ENCODE data around the gene SRPK1. TPM values are rescaled to one million over a fixed set of nuclear protein-coding genes. Genes with fewer than 3 reads are reported as not detected.
A peak's percentile ranks its signal among the peaks of the same experiment; 100 is the strongest.

SRPK1 gene
- total RNA-seq, 1 donor = 61.7 TPM

DNA sequence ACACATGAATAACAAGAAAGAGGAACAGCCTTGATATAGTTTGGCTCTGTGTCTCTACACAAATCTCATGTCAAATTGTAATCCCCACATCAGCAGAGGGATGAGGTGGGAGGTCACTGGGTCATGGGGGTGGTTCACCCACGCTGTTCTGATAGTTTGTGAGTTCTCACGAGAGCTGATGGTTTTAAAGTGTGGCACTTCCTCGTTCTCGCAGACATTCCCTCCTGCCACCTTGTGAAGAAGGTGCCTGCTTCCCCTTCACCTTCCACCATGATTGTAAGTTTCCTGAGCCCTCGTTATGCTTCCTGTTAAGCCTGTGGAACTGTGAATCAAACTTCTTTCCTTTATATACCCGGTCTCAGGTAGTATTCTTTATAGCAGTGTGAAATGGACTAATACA lies 13.1 kb downstream of the SRPK1 start:
- TF ChIP-seq, protein P1, sequence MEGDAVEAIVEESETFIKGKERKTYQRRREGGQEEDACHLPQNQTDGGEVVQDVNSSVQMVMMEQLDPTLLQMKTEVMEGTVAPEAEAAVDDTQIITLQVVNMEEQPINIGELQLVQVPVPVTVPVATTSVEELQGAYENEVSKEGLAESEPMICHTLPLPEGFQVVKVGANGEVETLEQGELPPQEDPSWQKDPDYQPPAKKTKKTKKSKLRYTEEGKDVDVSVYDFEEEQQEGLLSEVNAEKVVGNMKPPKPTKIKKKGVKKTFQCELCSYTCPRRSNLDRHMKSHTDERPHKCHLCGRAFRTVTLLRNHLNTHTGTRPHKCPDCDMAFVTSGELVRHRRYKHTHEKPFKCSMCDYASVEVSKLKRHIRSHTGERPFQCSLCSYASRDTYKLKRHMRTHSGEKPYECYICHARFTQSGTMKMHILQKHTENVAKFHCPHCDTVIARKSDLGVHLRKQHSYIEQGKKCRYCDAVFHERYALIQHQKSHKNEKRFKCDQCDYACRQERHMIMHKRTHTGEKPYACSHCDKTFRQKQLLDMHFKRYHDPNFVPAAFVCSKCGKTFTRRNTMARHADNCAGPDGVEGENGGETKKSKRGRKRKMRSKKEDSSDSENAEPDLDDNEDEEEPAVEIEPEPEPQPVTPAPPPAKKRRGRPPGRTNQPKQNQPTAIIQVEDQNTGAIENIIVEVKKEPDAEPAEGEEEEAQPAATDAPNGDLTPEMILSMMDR (IDR thresholded peaks at IDR 0.05; ENCODE audit: insufficient read depth, low read depth, low read length) = no peak
- no peak for DNase-seq (ENCODE audit: low read depth)
- H3K4me3 ChIP-seq (ENCODE audit: low read depth, low read length) = no peak overlapping the region

DNA sequence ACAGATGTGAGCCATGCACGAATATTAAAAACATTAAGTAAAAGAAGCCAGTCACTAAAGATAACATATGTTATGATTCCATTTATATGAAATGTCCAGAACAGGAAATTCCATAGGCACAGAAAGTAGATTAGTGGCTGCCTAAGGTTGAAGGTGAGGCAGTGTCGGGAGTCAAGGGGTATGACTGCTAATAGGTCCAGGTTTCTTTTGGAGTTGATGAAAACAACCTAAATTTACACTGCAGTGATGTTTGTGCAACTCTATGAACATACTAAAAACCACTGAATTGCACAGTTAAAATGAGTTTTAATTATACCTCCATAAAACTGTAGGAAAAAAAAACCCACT lies 14.4 kb downstream of the SRPK1 start:
- TF ChIP-seq, protein P1 (IDR thresholded peaks at IDR 0.05; ENCODE audit: insufficient read depth, low read depth, low read length) = no peak
- peak; percentile 69 for DNase-seq (ENCODE audit: low read depth)
- H3K4me3 ChIP-seq (ENCODE audit: low read depth, low read length) = no peak overlapping the region

DNA sequence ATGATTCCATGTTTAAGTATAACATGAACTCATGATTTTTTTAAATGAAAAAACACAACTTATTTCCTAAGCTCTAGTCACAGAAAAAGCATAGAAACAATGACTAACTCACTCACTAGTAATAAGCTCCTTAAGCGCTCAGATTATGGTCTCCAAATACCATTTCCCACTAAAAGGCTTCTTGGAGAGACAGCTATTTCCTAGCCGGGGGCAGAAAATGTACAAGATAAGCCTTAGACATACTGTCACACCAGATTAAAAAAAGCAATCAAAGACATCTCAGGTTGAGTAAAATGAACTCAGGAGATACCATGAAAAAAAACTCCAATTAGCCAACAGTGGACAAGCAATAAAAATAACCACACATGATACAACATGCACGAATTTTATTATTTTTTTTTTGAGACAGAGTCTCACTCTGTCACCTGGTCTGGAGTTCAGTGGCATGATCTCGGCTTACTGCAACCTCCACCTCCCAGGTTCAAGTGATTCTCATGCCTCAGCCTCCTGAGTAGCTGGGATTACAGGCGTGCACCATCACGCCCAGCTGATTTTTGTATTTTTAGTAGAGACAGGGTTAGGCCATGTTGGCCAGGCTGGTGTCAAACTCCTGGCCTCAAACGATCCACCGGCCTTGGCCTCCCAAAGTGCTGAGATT lies 14.9 kb downstream of the SRPK1 start:
- DNase-seq (ENCODE audit: low read depth) = peak; percentile 34
- TF ChIP-seq, protein P1 (IDR thresholded peaks at IDR 0.05; ENCODE audit: insufficient read depth, low read depth, low read length) = no peak
- H3K4me3 ChIP-seq (ENCODE audit: low read depth, low read length) = no peak overlapping the region

DNA sequence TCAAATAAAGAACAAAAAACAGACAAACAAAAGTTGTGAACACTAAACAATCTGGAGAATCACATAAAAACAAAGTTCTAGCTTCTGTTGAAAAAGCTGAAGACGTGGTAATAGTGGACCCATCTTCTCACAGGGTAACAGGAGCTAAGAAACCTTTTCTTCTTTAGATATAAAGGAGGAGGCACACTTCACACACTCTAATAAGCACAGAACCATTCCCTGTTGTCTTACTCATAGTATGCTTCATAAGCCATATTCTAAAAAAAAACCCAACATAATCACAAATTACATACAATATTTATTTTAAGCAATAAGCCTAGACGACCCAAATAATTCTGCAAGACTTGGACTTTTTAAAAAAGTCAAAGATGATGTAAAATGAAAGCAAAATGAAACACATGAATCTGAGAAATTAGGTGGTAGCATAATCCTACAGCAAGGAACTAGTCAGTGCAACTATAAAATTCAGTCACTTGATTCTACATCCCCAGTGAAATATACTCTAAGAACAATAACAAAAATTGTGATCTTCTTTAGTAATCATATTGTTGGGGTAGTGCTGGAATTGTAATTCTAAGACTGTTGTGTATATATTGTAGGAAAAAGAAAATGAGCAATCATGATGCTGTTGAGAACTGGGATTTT lies 15.6 kb downstream of the SRPK1 start:
- DNase-seq (ENCODE audit: low read depth) = no peak

DNA sequence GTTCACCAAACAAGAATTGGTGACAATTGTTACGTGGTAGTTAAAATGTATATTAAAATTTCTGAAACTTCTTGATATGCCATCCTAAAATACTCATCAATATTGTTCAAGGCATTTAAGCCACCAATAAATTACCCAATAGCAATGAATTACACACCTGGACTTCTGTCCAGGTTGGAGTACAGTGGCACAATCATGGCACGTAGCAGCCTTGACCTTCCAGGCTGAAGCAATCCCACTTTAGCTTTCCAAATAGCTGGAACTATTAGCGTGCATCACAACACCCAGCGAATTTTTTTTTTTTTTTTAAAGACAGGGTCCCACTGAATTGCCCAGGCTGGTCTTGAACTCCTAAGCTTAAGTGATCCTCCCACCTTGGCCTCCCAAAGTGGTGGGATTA lies 17.2 kb downstream of the SRPK1 start:
- H3K4me3 ChIP-seq (ENCODE audit: low read depth, low read length) = no peak overlapping the region
- DNase-seq (ENCODE audit: low read depth) = no peak
- TF ChIP-seq, protein P1 (IDR thresholded peaks at IDR 0.05; ENCODE audit: insufficient read depth, low read depth, low read length) = no peak

More for the DNA sequence above, 15.6 kb downstream of the SRPK1 start:
- no peak overlapping the region for H3K4me3 ChIP-seq (ENCODE audit: low read depth, low read length)
- TF ChIP-seq, protein P1 (IDR thresholded peaks at IDR 0.05; ENCODE audit: insufficient read depth, low read depth, low read length) = no peak

DNA sequence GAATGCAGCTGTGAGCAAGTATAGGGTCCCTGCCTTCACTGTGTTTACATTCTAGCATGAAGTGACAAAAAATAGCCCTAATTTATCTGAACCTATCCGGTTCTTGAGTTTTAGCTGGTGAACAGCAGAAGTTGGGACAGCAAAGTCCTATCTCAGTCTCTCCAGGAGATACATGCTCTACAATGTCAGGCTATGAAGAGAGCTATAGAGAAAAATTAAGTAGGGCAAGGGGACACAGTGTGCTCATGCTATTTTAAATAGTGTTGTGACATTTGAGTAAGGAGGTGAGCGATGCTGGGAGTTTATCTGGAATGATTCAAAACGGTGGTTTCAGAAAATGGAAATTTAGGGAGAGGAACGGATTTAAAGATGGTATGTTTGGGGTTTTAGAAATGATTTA lies 20.4 kb downstream of the SRPK1 start:
- TF ChIP-seq, protein P1 (IDR thresholded peaks at IDR 0.05; ENCODE audit: insufficient read depth, low read depth, low read length) = no peak
- no peak overlapping the region for H3K4me3 ChIP-seq (ENCODE audit: low read depth, low read length)
- DNase-seq (ENCODE audit: low read depth) = no peak

Data from fibroblast of villous mesenchyme (primary cell).